PFSK-1 (cell line): ENCODE results near the gene ABHD17A.

Experiments used
- FOXP2 ChIP-seq: optimal IDR thresholded peaks from 2 replicates; pipeline ENCODE3; 2011; ENCODE audit warnings: borderline replicate concordance, control low read depth, inconsistent platforms; ENCODE audit not compliant: insufficient read depth; ENCODE audit errors: extremely low read length, extremely low read depth
- POLR2AphosphoS5 ChIP-seq: IDR thresholded peaks from 2 replicates; pipeline ENCODE4 v1.6.1; 2012; ENCODE audit warnings: low read depth, mild to moderate bottlenecking, control low read depth, low read length, moderate library complexity
- SIN3A ChIP-seq: IDR thresholded peaks from 2 replicates; pipeline ENCODE4 v1.6.1; 2012; ENCODE audit warnings: mild to moderate bottlenecking, low read length, moderate library complexity, borderline replicate concordance; ENCODE audit not compliant: insufficient read depth
- TAF1 ChIP-seq: IDR thresholded peaks from 2 replicates; pipeline ENCODE4 v1.6.1; 2012; ENCODE audit warnings: low read length, control low read depth, borderline replicate concordance; ENCODE audit not compliant: insufficient read depth
- TF ChIP-seq, protein P1 (sequence below), 2 experiments: IDR thresholded peaks; 2 replicates each; pipeline versions ENCODE4 v1.6.1 to v1.8.0; 2011 to 2012; ENCODE audit warnings: low read depth in 2 of 2, low read length in 2 of 2, control low read depth in 1 of 2, inconsistent platforms in 1 of 2, mild to moderate bottlenecking in 1 of 2, moderate library complexity in 1 of 2; ENCODE audit not compliant: insufficient read depth in 1 of 2

ABHD17A gene

DNA sequence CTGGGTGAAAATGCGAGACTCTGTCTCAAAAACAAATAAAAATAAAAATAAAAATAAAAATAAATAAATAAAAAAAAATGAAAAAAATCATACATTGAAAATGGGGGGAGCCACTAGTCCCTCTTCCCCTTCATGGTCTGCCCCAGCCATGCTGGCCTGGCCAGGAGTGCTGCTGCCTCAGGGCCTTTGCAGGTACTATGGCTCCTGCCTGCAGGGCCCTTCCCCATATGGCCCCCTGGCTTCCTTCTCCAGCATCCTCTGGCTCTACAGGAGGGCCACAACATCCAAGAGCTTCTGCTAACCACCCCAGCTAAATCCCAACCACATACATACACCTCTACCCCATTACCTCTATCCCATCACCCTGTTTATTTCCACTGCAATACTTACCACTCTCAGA lies 4.6 kb upstream of the ABHD17A start:
- TF ChIP-seq TAF1, result no peak
- TF ChIP-seq POLR2AphosphoS5, result no peak
- TF ChIP-seq FOXP2, result no peak
- no peak for TF ChIP-seq SIN3A
- TF ChIP-seq, protein P1, sequence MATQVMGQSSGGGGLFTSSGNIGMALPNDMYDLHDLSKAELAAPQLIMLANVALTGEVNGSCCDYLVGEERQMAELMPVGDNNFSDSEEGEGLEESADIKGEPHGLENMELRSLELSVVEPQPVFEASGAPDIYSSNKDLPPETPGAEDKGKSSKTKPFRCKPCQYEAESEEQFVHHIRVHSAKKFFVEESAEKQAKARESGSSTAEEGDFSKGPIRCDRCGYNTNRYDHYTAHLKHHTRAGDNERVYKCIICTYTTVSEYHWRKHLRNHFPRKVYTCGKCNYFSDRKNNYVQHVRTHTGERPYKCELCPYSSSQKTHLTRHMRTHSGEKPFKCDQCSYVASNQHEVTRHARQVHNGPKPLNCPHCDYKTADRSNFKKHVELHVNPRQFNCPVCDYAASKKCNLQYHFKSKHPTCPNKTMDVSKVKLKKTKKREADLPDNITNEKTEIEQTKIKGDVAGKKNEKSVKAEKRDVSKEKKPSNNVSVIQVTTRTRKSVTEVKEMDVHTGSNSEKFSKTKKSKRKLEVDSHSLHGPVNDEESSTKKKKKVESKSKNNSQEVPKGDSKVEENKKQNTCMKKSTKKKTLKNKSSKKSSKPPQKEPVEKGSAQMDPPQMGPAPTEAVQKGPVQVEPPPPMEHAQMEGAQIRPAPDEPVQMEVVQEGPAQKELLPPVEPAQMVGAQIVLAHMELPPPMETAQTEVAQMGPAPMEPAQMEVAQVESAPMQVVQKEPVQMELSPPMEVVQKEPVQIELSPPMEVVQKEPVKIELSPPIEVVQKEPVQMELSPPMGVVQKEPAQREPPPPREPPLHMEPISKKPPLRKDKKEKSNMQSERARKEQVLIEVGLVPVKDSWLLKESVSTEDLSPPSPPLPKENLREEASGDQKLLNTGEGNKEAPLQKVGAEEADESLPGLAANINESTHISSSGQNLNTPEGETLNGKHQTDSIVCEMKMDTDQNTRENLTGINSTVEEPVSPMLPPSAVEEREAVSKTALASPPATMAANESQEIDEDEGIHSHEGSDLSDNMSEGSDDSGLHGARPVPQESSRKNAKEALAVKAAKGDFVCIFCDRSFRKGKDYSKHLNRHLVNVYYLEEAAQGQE (IDR thresholded peaks at IDR 0.05; ENCODE audit: insufficient read depth in 1 of 2, low read depth in 2 of 2, low read length in 2 of 2), result no peak

DNA sequence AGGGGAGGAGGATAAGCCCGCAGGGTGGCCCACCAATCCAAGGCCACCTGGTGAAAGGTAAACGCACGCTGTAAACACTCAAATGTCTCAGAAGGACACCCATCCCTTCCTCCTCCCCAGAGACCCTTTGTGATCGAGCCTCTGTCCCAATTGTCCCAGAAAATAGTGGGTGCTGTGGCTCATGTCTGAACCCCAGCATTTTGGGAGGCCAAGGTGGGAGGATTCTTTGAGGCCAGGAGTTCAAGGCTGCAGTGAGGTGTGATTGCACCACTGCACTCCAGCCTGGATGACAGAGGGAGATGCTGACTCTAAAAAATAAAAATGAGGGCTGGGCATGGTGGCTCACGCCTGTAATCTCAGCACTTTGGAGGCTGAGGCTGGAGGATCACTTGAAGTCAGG lies 3.1 kb upstream of the ABHD17A start:
- TF ChIP-seq POLR2AphosphoS5 (no peak), TAF1 (no peak), SIN3A (no peak), FOXP2 (no peak)
- TF ChIP-seq, protein P1 (IDR thresholded peaks at IDR 0.05; ENCODE audit: insufficient read depth in 1 of 2, low read depth in 2 of 2, low read length in 2 of 2), result no peak

DNA sequence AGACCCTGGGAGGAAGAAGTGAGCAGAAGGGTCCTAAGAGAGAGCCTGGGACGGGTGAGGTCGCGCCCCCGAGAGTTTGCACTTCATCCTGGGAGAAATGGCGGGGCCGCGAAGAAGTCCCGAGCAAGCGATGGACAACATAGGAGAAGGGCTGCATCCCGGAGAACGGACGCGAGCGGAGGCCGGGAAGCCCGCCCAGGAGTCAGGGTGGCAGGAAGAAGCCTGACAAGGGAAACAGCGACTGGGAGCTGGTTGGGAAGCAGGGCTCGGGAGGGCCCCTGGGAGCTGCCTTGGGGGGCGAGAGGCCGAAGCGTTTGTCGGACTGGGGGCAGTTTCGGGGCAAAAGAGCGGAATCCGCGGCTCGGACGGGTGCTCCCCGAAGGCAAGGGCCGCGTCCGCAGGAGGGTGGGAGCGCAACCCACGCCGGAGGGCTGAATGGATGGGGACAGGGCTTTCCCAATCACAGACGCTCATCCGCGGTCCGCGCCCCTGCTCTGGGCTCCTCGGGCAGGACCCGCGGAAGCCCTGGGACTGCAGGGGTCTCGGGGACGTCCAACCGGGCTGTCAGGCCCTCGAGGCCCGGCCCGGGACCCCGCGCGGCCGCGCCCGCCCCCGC lies 469 bp downstream of the ABHD17A start:
- TF ChIP-seq TAF1, result no peak
- TF ChIP-seq SIN3A, result peak; percentile 56; the same call in 1 of the 2 replicates

DNA sequence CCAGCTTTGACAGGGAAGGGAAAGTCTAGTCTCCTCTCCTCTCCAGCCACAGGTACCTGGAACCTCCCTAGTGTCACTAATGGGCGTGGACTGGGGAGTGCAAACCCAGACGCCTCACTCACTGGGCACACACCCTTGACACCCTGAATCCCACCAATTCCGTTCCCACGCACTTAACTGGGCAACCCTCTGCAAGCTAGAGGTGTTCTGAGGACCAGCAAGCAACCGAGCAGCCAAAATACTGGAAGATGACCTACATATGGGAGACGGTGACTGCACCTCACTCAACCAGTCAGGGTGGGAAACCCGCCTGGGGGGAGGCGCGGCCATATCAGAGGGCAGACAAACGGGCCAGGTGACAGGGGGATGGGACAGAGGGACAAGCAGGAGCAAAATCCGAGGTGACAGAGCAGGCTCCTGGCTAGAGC lies 991 bp downstream of the ABHD17A start:
- TF ChIP-seq, protein P1 (IDR thresholded peaks at IDR 0.05; ENCODE audit: insufficient read depth in 1 of 2, low read depth in 2 of 2, low read length in 2 of 2), result no peak
- TF ChIP-seq POLR2AphosphoS5 (no peak), FOXP2 (no peak)

DNA sequence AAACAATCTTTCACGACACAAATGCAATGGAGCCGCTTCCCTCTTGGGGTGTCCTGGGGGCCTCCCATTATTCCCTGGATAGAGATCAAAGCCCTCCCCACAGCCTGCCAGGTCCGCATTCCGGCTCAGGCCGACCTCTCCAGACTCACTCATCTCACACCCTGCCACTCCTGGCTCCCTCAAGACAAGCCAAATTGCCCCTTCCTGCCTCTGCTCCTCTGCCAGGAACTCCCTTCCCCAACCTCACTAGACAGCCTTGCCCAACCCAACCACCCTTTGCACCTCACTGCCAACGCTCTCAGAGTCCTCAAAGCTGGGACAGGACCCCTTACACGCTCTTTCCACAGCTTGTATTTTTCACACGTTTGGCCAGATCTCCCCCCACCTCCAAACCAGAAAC lies 1.5 kb downstream of the ABHD17A start:
- TF ChIP-seq FOXP2 (no peak), TAF1 (no peak), POLR2AphosphoS5 (no peak), SIN3A (no peak)
- TF ChIP-seq, protein P1 (IDR thresholded peaks at IDR 0.05; ENCODE audit: insufficient read depth in 1 of 2, low read depth in 2 of 2, low read length in 2 of 2), result no peak
